ENCODE results near the gene SLC12A3. TPM values are rescaled to one million over a fixed set of nuclear protein-coding genes. Genes with fewer than 3 reads are reported as not detected.

The SLC12A3 gene
- total and polyA plus RNA-seq, 2 of the 8 experiments (the other 6 are each of a cell fraction or from before 2014, with no cell fraction given): not detected

DNA sequence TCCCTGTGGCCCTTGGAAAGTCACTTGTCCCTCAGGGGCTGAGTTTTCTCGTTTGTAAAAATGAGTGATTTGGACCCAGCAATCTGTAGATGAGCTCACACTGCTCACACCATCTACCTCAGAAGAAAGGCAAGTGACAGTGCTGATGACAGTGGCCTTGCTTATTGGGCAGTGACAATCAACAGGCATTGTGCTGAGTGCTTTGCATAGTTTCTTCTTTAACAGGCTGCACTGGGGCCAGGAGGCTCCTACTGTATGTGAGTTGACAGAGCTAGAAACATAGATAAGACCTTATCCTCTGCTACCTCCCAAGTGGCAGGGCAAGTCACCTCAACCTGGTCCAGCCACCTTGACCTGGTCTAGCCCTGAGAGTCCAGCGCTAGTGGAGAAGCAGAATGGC is 29.7 kb upstream of the SLC12A3 start:
- Histone ChIP-seq H3K27me3 (replicated peaks in 1 of 4; ENCODE audit: control insufficient read depth in 3 of 4, extremely low read depth in 1 of 4, insufficient read depth in 3 of 4, low read length in 3 of 4) (no peaks in the 10 kb centered on the region; a peak in 1 of 7 replicates), H3K18ac (ENCODE audit: extremely low read depth, low read length) (no peak overlapping the region), H2AFZ (ENCODE audit: low read length) (no peak overlapping the region), H4K8ac (ENCODE audit: extremely low read depth, insufficient read depth, low read length) (no peak overlapping the region), H3K79me2 (ENCODE audit: control insufficient read depth in 1 of 2, insufficient read depth in 2 of 2, low read length in 2 of 2) (no peaks in the 10 kb centered on the region), H2BK120ac (replicated peaks; ENCODE audit: low read depth, low read length) (no peak overlapping the region), H3K36me3 (ENCODE audit: control insufficient read depth in 2 of 4, insufficient read depth in 4 of 4, low read length in 3 of 4) (peaks cover 16 to 69% (median 50%) of the 10 kb centered on the region in 4 experiments), H3K9ac (replicated peaks in 1 of 4; ENCODE audit: extremely low read depth in 1 of 4, low read depth in 3 of 4, low read length in 3 of 4) (no peak overlapping the region), H2BK20ac (ENCODE audit: low read length) (no peak overlapping the region), H3K23me2 (ENCODE audit: low read depth, low read length) (no peaks in the 10 kb centered on the region), H4K5ac (ENCODE audit: insufficient read length, low read depth, low read length) (no peak overlapping the region), H2BK15ac (ENCODE audit: low read length) (no peak overlapping the region), H3K4me2 (ENCODE audit: insufficient read depth in 1 of 2, low read depth in 2 of 2, low read length in 2 of 2) (no peak overlapping the region), H3K27ac (ENCODE audit: low read depth, low read length) (no peak overlapping the region), H2BK12ac (ENCODE audit: low read depth, low read length) (no peak overlapping the region), H3K14ac (ENCODE audit: insufficient read length) (no peak overlapping the region), H2BK5ac (ENCODE audit: low read depth, low read length) (no peak overlapping the region), H2AK5ac (ENCODE audit: low read depth, low read length) (no peak overlapping the region), H3K4me1 (replicated peaks in 1 of 4; ENCODE audit: control insufficient read depth in 3 of 4, insufficient read depth in 4 of 4, low read length in 3 of 4) (no peaks in the 10 kb centered on the region), H3K79me1 (ENCODE audit: low read depth, low read length) (no peaks in the 10 kb centered on the region), H4K20me1 (replicated peaks in 1 of 2; ENCODE audit: control insufficient read depth in 1 of 2, insufficient read depth in 2 of 2, low read length in 2 of 2) (peaks cover 0 to 5% of the 10 kb centered on the region in 2 experiments), H3K9me3 (ENCODE audit: insufficient read depth in 2 of 2, low read depth in 1 of 2, low read length in 1 of 2) (no peaks in the 10 kb centered on the region), H4K91ac (replicated peaks; ENCODE audit: insufficient read length, low read length) (no peak overlapping the region), H3K23ac (ENCODE audit: insufficient read length) (no peak overlapping the region), H3K4ac (replicated peaks; ENCODE audit: insufficient read length, low read depth, low read length) (no peak overlapping the region), H3K56ac (replicated peaks; ENCODE audit: insufficient read length, low read depth, low read length) (no peak overlapping the region), H3K4me3 (ENCODE audit: extremely low read depth in 1 of 4, insufficient read depth in 2 of 4, low read depth in 3 of 4, low read length in 4 of 4) (no peak overlapping the region)
- ChIA-PET CTCF (ENCODE audit: partially characterized antibody) (interaction anchor here (1.1 kb wide), 1 partner anchor 42 kb away, joined by 3 read pairs; no protein-coding TSS in a partner anchor), POLR2A (ENCODE audit: partially characterized antibody) (interaction anchor here (0.6 kb wide), 1 partner anchor 10 kb away, joined by 3 read pairs; no protein-coding TSS in a partner anchor)
- FAIRE-seq (no peak), DNase-seq (ENCODE audit: low read depth in 1 of 2, low spot score in 2 of 2) (no peak)
- 64% methylated on average over 2 of the region's 2 CpGs; no CpG with 5 or more reads in 1 of the 2 experiments for WGBS, 2 experiments (ENCODE audit: extremely low coverage in 1 of 2, insufficient coverage in 1 of 2, insufficient read length in 1 of 2, insufficient replicate concordance in 2 of 2, low coverage in 1 of 2, low lambda C conversion rate in 2 of 2, missing lambda C conversion rate in 1 of 2)
- TF ChIP-seq CTCF (IDR thresholded peaks at IDR 0.05; ENCODE audit: control extremely low read depth in 1 of 3, insufficient read depth in 1 of 3, low read depth in 1 of 3, low read length in 3 of 3) (no peak), SIX5 (IDR thresholded peaks at IDR 0.05; ENCODE audit: low read depth, low read length) (no peak), SRF (IDR thresholded peaks at IDR 0.05; ENCODE audit: low read depth, low read length) (no peak), HDAC6 (IDR thresholded peaks at IDR 0.05; ENCODE audit: low read depth, low read length) (no peak), CTBP2 (IDR thresholded peaks at IDR 0.05; ENCODE audit: borderline replicate concordance, insufficient read depth, insufficient read length, low read length) (no peak), POLR2A (IDR thresholded peaks at IDR 0.05; ENCODE audit: control extremely low read depth in 1 of 2, low read depth in 2 of 2, low read length in 2 of 2) (no peak), BRCA1 (IDR thresholded peaks at IDR 0.05; ENCODE audit: low read depth, low read length) (no peak), SP1 (IDR thresholded peaks at IDR 0.05; ENCODE audit: low read depth, low read length) (no peak), SIRT6 (IDR thresholded peaks at IDR 0.05; ENCODE audit: low read length) (no peak), USF2 (IDR thresholded peaks at IDR 0.05; ENCODE audit: low read length) (no peak)

Measured in H1 (cell line).